ENCODE data around the gene ALG1L2.
"Not testable (repeated sequence)": the region's sequence is repeated elsewhere in the genome, so short reads cannot be mapped to it uniquely, and the experiment has no call there.

ALG1L2 gene

DNA sequence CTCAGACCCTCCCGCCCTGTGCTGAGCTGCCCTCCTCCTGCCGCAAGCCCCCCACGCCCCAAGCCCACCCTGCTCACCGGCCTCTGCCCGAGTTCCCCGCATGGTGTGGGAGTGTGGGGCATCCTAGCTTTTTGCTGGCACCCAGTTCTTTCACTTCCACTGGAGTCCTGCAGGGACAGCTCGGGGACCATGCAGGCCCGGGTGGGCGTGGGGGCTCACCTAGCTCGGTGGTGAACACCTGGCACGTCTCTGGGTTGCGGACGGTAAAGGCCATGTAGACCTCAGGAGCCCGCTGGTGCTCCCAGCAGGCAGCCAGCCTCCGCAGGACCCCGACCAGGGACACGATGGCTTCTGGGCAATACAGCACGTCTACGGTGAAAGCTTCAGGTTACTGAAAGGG, 20.9 kb downstream of the ALG1L2 start:
- H3K9me3 ChIP-seq; H3K4me1 ChIP-seq; H3K4me3 ChIP-seq; in situ Hi-C loops (cut with MboI; ENCODE audit: low sequenced_read_pairs); H3K36me3 ChIP-seq (replicated peaks); DNase-seq (ENCODE audit: low spot score in 2 of 2); H3K27me3 ChIP-seq (ENCODE audit: low read depth): not testable (repeated sequence)

DNA sequence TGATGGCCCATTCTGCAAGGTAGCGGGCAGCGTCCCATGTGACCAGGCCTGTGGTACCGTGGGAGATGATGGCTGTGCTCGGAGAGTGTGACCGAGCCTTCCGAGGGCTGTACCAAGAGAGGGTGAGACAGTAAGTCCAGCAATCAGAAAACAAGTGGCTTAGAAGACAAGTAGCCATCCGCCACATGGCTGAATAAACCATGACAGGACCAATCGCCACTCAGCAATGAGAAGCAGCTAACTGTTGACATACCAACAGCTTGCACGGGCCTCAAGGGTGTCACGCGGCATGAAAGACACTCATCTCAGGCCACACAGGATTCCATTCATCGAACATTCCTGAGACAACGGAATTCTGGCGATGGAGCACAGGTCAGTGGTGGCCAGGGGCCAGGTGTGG, 22.6 kb downstream of the ALG1L2 start:
- DNase-seq (ENCODE audit: low spot score in 2 of 2); H3K27me3 ChIP-seq (ENCODE audit: low read depth); in situ Hi-C loops (cut with MboI; ENCODE audit: low sequenced_read_pairs); H3K36me3 ChIP-seq (replicated peaks); H3K9me3 ChIP-seq; H3K4me1 ChIP-seq; H3K4me3 ChIP-seq: not testable (repeated sequence)

DNA sequence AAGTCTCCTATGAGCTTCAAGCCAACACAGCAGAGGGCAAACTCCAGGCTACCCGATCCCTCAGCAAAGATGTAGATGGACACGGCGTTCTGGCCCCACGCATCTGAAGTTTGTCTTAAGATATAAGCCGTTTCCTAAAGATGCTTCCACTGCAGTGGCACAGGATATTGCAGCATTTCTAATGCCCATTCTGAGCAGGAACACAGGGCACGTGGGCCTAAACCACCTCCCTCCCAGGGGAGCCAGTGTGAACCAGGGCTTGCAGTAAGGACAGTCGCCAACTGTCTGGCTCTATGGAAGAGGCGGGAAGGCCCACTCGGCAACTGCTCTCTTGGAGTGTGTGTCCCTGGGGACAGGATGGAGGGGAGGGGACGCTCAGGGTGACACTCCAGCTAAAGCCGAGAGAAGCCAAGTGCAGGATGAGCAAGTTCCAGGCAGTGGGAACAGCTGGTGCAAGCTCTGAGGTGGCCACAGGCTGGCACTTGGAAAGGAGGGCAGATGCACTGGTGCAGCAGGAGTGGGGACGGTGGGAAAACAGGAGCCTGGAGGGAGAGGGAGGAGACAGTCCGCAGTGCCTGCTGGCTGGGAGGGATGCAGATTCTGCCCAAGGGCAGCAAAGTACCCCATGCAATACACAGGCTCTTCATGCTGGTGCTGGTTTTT, 25.8 kb downstream of the ALG1L2 start:
- H3K36me3 ChIP-seq (replicated peaks); H3K9me3 ChIP-seq; H3K4me3 ChIP-seq; in situ Hi-C loops (cut with MboI; ENCODE audit: low sequenced_read_pairs); H3K4me1 ChIP-seq; DNase-seq (ENCODE audit: low spot score in 2 of 2); H3K27me3 ChIP-seq (ENCODE audit: low read depth): not testable (repeated sequence)

DNA sequence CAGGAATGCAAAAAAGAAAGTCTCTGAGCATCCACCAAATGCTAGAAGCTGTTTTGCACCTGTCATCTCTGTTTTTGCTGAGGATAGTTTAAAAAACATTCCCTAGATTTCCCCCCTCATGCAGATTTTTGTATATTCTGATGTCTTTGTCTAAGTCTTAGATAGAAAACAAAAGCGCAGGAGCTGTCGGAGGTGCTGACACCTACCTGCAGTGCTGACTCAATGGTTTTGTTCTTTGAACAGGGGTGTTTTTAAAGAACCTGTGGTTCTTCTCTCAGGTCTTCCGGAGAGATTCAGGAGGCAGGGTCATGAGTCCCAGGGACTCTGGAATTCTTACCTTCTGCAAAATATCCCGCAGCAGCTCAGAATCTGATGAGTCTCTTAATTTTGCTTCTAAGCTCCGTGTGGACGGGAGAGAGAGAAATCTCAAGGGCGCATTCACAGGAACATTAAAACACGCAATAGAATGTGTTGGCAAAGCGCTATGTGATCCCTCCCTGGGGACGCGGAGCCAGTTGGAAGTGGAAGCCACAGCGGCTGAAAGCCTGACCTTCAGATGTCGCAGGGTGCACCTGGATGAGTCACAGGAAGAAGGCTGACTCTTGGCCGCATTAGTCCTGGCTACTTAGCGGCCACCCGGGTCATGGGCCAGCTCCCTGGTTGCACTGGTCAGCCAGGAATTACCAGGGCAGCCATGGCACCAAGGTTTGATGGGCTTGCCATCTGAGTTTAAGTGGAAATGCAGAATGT, 27.4 kb downstream of the ALG1L2 start:
- DNase-seq (ENCODE audit: low spot score in 2 of 2); H3K27me3 ChIP-seq (ENCODE audit: low read depth); in situ Hi-C loops (cut with MboI; ENCODE audit: low sequenced_read_pairs); H3K4me1 ChIP-seq; H3K36me3 ChIP-seq (replicated peaks); H3K4me3 ChIP-seq; H3K9me3 ChIP-seq: not testable (repeated sequence)

DNA sequence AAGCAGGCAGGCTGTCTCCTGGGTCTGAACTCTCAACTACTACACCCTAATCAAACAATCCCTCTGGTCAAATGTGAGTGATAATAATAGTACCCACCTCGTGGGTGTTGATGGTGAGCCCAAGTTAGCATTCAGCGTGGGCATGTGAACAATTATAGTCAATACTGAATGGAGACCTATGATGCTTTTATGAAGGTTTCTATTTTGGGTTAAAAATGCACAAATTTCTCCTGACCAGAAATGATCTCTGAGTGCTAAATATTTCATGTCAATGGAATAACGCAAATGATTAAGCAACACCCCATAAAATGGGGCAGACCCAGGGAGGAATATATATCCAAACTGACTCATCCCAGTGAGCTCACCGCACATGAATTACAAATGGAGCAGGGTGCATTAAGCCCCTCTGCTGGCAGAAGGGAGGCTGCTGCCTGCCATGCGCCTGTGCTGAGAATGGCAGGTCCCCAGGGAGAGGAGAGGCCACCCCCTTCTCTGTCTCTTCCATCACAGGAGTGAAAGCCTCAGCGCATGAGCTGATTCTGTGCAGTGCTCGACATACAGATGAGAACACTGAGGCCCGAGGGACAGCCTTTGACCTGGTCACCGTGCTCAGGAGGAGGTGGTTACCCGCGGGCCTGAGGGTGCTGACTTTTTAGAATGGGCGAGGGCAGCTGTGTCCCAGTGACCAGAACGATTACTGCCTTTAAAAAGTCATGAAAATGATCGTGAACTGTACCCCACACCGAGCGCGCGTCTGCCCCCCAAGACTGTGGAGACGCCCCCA, 28.9 kb downstream of the ALG1L2 start:
- H3K9me3 ChIP-seq; in situ Hi-C loops (cut with MboI; ENCODE audit: low sequenced_read_pairs); H3K36me3 ChIP-seq (replicated peaks); H3K4me1 ChIP-seq; H3K27me3 ChIP-seq (ENCODE audit: low read depth): not testable (repeated sequence)
- peak overlapping the region; percentile 77 for H3K4me3 ChIP-seq
- peak; percentile 4 to 61 for DNase-seq (ENCODE audit: low spot score in 2 of 2)

DNA sequence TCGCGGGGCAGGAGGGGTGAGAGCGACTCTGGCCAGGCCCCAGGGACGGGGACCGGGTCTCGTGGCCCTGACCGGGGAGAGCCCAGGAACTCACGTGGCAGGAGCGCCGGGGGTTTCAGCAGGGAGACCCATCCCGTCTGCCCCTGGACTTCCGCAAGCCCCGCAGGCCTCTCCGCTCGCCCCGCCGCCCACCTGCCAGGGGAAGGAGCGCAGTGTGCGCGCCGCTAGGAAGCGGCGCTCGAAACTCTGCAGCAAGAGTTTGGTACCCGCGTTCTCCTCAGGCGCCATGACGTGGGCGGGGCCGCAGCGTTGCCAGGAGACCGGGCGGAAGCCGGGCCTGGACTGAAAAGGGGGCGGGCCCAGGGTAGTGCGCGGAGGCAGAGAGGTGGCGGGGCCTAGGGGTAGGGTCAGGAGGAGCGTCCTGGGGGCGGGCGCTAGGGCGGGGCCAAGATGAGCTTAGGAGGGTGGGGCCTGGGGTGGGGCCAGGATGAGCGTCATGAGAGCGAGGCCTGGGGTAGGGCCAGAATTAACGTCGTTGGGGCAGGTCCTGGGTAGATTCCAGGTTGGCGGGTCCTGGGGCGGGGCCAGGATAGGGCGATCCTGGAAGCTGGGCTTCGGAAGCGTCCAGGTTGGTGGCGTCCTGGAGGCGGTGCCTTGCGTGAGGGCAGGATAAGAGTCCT, 29.7 kb downstream of the ALG1L2 start:
- no peaks in the 10 kb centered on the region; the same call in 1 of the 2 replicates for H3K4me1 ChIP-seq
- in situ Hi-C loops (cut with MboI; ENCODE audit: low sequenced_read_pairs): no loop called here
- no peaks in the 10 kb centered on the region for H3K9me3 ChIP-seq
- peak overlapping the region; percentile 77 for H3K4me3 ChIP-seq
- no peaks in the 10 kb centered on the region for H3K27me3 ChIP-seq (ENCODE audit: low read depth)
- H3K36me3 ChIP-seq (replicated peaks): no peaks in the 10 kb centered on the region
- peak; percentile 92 to 100 for DNase-seq (ENCODE audit: low spot score in 2 of 2)

DNA sequence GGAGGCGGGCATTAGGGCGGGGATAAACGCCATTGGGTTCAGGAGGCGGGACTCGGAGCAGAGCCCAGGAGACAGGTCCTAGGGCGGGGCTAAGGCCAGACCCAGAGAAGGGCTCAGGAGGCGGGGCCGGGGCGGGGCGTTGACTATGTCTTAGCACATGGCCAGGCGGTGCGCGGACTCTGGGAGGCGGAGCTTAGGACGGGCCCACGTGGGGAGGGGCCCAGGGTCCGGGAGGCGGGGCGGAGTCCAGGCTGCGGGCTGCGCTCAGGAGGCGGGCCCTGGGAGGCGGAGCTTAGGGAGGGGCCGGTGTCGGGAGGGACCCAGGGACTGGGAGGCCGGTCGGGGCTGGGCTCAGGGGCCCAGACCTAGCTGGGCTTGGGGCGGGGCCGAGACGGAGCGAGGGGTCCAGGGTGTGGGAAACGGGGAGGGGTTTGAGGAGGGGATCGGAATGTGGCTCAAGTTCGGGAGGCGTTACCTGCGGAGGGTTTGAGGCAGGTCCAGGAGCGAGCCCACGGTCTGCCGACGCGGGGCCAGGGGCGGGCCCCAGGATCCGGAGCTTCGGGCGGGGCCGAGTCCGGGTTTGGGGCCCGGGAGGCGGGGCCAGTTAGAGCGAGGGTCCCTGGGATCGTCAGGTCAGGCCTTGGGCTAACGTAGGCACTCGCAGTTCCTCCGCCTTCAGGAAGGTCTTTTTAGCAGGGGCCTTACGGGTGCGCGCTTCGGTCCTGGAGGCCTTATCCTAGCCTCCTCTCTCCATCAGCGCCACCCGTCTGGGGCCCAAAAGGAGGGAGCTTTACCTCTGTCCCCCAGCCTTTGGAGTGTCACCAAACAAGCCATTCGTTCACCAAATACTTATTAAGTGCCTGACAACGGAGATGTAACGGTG, 30.5 kb downstream of the ALG1L2 start:
- H3K9me3 ChIP-seq; H3K36me3 ChIP-seq (replicated peaks); H3K27me3 ChIP-seq (ENCODE audit: low read depth); in situ Hi-C loops (cut with MboI; ENCODE audit: low sequenced_read_pairs); H3K4me1 ChIP-seq: not testable (repeated sequence)
- peak; percentile 74 to 99 for DNase-seq (ENCODE audit: low spot score in 2 of 2)
- peak overlapping the region; percentile 77 for H3K4me3 ChIP-seq

DNA sequence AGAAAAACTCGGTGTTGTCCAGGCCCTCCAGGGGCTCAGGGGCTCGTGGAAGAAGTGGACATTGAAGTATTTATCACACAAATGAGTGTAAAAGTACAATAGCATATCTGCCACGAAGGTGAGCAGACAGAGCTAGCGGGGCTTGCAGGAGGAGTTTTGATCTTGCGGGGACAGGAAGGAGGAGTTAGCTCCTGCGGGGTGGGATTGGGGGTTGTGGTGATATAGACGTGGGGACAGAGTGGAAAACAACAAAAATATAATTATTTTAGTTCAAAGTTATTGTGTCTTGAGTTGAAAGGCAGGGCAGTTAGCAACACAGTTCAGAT, 31.1 kb downstream of the ALG1L2 start:
- H3K4me3 ChIP-seq: peak overlapping the region; percentile 37
- H3K4me1 ChIP-seq; H3K9me3 ChIP-seq; H3K36me3 ChIP-seq (replicated peaks); H3K27me3 ChIP-seq (ENCODE audit: low read depth); in situ Hi-C loops (cut with MboI; ENCODE audit: low sequenced_read_pairs); DNase-seq (ENCODE audit: low spot score in 2 of 2): not testable (repeated sequence)

DNA sequence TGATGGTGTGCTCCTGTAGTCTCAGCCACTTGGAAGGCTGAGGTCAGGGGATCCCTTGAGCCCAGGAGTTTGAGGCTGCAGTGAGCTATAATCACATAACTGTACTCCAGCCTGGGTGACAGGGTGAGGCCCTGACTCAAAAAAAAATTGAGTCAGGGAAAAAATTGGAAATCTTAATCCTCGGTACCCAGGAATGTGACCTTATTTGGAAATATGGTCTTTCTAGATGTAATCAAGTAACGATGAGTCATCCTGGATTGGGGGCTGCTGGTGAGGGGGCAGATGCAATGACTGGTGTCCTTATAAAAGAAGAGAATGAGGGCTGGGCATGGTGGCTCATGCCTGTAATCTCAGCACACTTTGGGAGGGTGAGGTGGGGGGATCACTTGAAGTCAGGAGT, 33.8 kb downstream of the ALG1L2 start:
- DNase-seq (ENCODE audit: low spot score in 2 of 2); H3K36me3 ChIP-seq (replicated peaks); H3K9me3 ChIP-seq; H3K27me3 ChIP-seq (ENCODE audit: low read depth); H3K4me3 ChIP-seq; H3K4me1 ChIP-seq; in situ Hi-C loops (cut with MboI; ENCODE audit: low sequenced_read_pairs): not testable (repeated sequence)

DNA sequence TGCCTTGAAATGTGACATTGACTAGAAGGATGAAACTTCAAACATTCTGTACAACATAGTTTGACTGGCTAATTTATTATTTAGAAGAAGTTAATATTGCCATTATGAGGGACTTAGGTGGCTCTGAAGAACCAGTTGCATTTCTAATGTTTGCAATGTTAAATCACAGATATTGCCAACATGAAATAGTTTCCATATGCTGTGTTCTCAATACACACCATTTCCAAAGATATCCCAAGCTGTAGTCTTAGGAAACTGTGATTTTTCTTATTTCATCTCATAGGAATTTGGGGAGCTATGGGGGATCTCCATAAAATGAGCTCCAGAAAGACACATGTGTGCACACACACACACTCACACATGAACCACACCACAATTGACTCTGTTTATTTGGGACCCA, 36.3 kb downstream of the ALG1L2 start:
- Histone ChIP-seq H3K27me3 (ENCODE audit: low read depth) (no peaks in the 10 kb centered on the region; the same call in 1 of the 2 replicates), H3K4me3 (no peak overlapping the region), H3K9me3 (no peaks in the 10 kb centered on the region), H3K4me1 (no peaks in the 10 kb centered on the region; the same call in 1 of the 2 replicates), H3K36me3 (replicated peaks) (no peaks in the 10 kb centered on the region)
- DNase-seq (ENCODE audit: low spot score in 2 of 2): no peak
- in situ Hi-C loops (cut with MboI; ENCODE audit: low sequenced_read_pairs): no loop called here

DNA sequence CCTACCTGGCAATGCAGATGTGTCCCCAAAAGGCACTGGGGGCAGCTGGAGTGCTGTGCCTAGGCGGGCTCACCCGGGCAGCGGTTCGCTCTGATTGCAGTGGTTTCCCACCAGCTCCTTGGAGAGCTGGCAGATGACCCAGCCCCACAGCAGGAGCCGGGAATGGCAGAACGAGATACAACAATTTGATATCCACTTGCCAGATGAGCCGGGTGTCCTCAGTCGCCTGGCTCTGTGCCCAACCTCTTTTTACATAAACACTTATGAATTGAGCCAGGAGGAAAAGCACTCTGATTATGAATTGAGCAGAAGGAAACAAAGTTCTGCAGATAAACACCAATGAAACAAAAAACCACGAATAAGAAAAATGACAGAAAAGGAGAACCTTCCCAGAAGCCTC, 38.2 kb downstream of the ALG1L2 start:
- in situ Hi-C loops (cut with MboI; ENCODE audit: low sequenced_read_pairs); H3K36me3 ChIP-seq (replicated peaks); H3K4me1 ChIP-seq; H3K4me3 ChIP-seq; H3K27me3 ChIP-seq (ENCODE audit: low read depth); H3K9me3 ChIP-seq: not testable (repeated sequence)
- DNase-seq (ENCODE audit: low spot score in 2 of 2): peak in 1 of 2 experiments; percentile 28

DNA sequence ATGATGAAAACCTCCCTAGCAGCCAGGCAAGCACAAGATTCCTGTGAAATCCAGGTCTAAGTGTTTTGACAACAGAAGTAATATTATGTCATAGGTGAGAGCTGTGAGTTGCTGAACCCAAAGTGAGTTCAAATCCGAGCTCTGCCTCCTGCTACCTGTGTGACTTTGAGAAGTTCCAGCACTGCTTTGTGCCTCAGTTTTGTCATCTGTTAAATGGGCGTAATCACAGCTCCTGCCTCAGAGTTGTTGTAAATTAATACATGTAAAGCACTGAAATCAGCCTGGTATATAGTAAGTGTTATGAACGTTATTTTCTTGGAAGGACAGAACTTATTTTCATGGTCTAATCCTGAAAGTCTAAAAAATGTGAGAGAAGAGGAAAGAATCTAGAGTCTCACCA, 38.7 kb downstream of the ALG1L2 start:
- H3K27me3 ChIP-seq (ENCODE audit: low read depth); in situ Hi-C loops (cut with MboI; ENCODE audit: low sequenced_read_pairs); H3K9me3 ChIP-seq; H3K36me3 ChIP-seq (replicated peaks); DNase-seq (ENCODE audit: low spot score in 2 of 2); H3K4me3 ChIP-seq; H3K4me1 ChIP-seq: not testable (repeated sequence)

Measured in HAP-1 (cell line).